ENCODE results near the gene PDGFB. TPM values are rescaled to one million over a fixed set of nuclear protein-coding genes. Genes with fewer than 3 reads are reported as not detected.

PDGFB gene
- total RNA-seq, 1 donor from 2014 or later = 79.6 TPM

- H3K4me3 ChIP-seq (ENCODE audit: low read depth, low read length) = no peak overlapping the region
- no peak for TF ChIP-seq CTCF (conservative IDR thresholded peaks at IDR 0.05; ENCODE audit: low read depth, low read length)
- no peak for DNase-seq (ENCODE audit: low read depth)
Measured at GRCh38 chr22:39231197-39231950, 13.4 kb downstream of the PDGFB start.

- DNase-seq (ENCODE audit: low read depth) = no peak
- TF ChIP-seq CTCF (conservative IDR thresholded peaks at IDR 0.05; ENCODE audit: low read depth, low read length) = no peak
Measured at GRCh38 chr22:39230261-39231196, 14.3 kb downstream of the PDGFB start.

GRCh38 chr22:39229688-39230260 lies 15.0 kb downstream of the PDGFB start:
- TF ChIP-seq CTCF (conservative IDR thresholded peaks at IDR 0.05; ENCODE audit: low read depth, low read length) = no peak
- no peak overlapping the region for H3K4me3 ChIP-seq (ENCODE audit: low read depth, low read length)
- no peak for DNase-seq (ENCODE audit: low read depth)

More at GRCh38 chr22:39230261-39231196, 14.3 kb downstream of the PDGFB start:
- no peak overlapping the region for H3K4me3 ChIP-seq (ENCODE audit: low read depth, low read length)

- no peak overlapping the region for H3K4me3 ChIP-seq (ENCODE audit: low read depth, low read length)
- DNase-seq (ENCODE audit: low read depth) = no peak
- no peak for TF ChIP-seq CTCF (conservative IDR thresholded peaks at IDR 0.05; ENCODE audit: low read depth, low read length)
Measured at GRCh38 chr22:39229075-39229474, 15.7 kb downstream of the PDGFB start.

GRCh38 chr22:39227542-39228272 lies 17.1 kb downstream of the PDGFB start:
- no peak for DNase-seq (ENCODE audit: low read depth)
- TF ChIP-seq CTCF (conservative IDR thresholded peaks at IDR 0.05; ENCODE audit: low read depth, low read length) = no peak
- H3K4me3 ChIP-seq (ENCODE audit: low read depth, low read length) = no peak overlapping the region

- no peak for DNase-seq (ENCODE audit: low read depth)
- H3K4me3 ChIP-seq (ENCODE audit: low read depth, low read length) = no peak overlapping the region
- no peak for TF ChIP-seq CTCF (conservative IDR thresholded peaks at IDR 0.05; ENCODE audit: low read depth, low read length)
Measured at GRCh38 chr22:39226353-39226752, 18.4 kb downstream of the PDGFB start.
